GM18873 (cell line): Measurements from ENCODE around the gene VGLL4.

Experiments
- ATAC-seq: cut with Tn5 transposase; IDR thresholded peaks from one replicate; pipeline ENCODE4 v1.9.1; 2021; ENCODE audit warnings: mild to moderate bottlenecking, moderate library complexity, moderate number of reproducible peaks; ENCODE audit not compliant: unreplicated experiment, low FRiP score

The VGLL4 gene

DNA sequence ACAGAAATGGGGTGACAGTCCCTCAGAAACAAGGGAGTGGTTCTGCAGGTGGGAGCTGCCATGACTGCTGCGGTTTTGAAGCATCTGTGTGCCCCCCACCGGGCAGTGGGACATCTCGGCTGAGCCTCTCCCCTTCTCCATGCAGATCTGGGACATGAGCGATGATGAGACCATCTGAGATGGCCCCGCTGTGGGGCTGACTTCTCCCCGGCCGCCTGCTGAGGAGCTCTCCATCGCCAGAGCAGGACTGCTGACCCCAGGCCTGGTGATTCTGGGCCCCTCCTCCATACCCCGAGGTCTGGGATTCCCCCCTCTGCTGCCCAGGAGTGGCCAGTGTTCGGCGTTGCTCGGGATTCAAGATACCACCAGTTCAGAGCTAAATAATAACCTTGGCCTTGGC lies 89.0 kb downstream of the VGLL4 start:
- no peak for ATAC-seq

DNA sequence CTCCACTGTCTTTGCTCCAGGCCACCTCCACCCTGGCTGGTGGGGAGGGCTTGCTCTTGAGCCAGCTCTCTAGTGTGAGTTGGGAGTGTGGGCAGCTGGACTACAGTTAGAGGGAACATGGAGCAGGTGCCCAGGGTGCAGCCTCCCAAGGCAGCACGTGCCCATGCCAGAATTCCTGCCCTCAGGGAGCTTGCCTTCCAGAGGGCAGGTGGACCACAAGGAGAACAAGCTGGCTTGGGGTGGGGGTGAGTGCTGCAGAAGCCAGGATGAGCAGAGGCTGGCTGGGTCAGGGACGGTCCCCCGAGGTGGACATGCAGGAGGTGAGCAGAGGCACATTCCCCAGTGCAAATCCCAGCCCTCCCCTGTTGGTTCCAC lies 89.5 kb downstream of the VGLL4 start:
- no peak for ATAC-seq

DNA sequence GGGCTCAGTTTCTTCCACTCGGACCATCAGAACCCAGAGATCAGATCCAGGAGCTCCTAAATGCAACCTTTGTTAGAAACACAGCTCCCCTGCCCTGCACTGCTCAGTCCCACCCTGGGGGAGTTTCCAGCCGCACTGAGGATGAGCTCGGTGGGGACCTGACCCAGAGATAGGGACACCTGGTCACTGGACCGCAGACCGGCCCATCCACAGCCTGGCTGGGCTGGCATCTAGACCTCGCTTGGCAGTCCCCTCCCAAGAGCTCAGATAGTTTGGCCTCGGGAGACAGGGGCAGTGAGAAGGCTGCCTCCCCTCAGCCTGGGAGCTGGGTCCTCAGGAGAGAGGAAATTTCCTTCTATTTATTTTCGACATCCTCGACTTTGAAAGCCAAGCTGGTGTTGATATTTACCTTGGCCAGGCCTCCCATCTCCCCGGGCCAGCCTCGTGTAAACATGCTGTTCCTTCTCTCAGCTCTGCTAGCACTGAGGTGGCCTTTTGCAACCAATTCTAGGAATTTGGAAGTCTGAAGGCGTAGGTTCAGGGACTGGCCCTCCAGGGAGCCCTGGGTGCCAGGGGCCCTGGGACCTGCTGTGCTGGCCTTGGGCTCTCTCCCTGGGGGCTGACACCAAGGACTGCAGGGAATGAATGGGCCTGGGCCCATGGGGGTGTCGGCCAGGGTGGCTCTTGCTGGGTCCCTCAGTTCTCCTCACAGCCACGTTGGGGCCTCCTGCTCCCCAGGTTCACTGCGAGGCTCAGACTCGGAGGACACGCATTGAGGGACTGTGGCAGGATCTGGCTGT lies 90.1 kb downstream of the VGLL4 start:
- ATAC-seq, result no peak

DNA sequence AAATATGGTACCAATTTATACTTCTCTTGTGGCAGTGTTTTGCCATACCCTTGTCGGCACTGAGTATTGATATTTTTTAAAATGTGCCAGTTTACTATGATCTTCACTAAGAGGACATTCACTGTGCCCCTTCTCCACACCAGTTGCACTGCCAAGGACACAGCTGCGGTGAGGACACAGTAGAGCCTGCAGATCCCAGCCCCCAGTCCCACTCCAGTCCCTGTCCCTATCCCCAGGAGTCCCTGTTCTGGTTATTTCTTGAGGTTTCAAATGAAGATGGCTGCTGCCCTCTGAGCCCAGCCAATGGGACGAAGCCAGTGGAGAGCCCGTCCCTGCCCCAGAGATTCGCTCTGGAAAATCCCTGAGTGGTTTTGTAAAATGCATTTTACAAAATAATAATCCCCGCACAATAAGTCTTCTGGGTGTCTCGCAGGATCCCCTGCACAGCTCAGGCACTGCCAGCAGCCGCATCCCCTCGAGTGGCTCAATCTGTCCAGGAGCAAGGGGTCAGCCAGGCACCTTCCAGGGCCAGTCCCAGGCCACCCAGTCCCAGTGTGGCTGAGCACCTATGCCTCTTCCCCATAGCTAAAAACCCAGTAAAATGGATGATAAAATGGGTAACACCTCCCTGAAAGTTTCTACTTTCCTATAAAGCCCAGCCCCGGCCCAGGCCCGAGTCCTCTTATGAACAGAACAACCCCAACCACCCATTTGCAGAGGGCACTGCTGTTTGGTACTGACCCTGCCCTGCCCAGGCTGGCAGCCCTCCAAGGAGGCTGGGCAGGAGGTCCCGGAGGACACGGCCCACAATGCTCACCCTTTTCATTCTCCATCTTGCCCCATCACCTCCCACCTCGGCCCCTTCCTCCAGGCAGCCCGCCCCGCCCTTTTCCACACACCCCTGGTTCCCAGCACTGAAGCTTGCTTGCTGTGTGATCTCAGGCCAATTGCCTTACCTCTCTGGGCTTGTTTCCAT lies 91.1 kb downstream of the VGLL4 start:
- ATAC-seq, result no peak

DNA sequence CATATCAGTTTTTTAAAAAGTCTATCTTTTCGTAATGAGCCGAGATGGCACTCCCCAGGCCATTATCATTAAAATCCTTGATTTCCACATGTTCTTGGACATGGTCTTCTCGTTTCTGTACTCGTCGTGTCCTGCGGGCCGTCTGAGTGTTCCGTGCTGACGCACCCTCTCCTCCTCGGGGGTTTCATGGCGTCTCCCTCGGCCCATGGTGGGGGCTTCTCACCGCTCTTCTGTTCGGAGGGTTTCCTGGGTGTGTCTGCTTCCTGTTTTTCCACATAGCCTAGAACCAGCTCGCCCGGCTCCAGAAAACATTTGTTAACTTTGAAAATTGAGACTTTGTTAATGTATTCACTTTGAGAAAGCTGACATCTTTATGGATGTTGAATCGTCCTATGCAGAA lies 92.7 kb downstream of the VGLL4 start:
- ATAC-seq, result no peak

DNA sequence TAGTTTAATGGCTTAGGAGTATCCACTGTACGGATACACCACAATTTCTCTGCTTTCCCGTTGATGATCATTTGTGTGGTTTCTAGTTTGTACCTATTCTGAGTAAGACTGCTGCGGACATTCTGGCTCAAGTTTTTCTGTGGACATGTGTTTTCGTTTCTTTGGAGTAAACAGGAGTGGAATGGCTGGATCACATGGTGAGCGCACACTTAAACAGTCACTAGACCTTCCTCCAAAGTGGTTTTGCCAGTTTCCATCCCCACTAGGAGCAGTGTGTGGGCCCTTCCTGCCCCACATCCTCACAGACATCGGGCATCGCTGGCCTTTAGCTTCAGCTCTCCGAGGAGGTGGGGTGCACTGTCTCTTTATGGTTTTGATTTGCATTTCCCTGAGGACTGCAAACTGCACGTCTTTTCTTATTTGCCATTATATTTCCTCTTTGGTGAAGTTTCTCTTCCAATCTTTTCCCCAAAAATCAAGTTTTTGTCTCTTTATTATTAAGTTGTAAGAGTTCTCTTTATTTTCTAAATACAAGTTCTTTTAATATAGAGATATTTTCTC lies 94.1 kb downstream of the VGLL4 start:
- no peak for ATAC-seq

DNA sequence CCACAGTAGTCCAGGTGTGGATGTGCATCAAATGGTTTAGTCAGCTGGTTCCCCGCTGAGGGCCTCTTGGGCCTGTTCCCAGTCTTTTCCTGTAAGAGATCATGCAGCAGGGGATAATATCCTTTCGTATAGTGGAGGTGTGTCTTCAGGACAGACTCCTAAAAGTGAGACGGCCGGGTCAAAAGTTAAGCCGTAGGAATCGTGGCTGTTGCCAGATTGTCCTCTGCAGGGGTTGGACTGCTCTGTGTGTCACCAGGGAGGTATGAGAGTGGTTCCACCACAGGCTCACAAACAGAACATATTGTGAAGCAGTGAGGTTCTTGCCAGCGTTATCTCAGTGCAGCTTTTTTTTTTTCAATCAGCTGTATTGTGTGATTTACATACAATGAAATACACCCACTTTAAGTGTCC lies 95.0 kb downstream of the VGLL4 start:
- no peak for ATAC-seq

DNA sequence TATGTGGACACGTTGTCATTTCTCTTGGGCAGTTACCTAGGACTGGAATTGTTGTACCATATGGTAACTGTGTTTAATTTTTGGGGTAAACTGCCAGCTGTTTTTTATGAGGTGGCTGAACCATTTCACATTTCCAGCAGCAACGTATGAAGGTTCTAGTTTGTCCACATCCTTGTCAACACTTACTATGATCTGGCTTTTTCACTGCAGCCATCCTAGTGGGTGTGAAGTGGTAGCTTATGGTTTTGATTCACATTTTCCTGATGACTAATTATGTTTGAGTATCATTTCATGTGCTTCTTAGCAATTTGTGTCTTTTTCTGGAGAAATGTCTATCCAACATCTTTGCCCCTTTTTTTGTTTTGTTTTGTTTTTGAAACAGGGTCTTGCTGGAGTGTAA lies 96.2 kb downstream of the VGLL4 start:
- no peak for ATAC-seq

DNA sequence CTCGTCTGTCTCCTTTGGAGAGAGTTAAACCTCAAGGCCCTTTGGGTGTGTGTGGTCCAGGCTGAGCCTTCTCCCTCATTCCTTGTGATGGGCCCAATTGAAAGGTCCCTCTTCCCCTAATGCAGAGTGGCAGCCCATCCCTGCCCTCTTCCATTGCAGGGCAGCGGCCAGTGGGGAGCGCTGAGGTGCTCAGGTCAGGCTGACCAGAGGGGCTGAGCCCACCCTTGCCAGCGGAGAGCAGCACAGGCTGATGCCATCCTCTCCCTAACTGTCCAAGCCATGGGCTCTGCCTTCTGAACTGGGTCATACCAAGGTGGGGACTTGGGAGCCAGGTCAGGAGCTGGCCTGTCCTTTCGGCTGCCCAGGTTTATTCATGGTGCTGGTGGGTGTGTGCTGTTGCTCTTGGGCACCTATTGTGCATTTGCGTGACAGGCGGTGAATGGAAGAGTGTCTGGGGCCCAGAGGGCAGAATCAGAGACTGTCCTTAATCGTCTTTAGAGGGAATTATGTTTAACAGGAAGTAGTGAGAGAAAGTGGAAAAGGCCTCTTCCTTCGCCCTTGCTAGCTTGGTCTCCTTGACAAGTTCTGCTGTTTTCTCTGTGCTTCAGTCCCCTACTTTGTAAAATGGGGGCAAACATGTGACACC lies 96.9 kb downstream of the VGLL4 start:
- ATAC-seq, result no peak

DNA sequence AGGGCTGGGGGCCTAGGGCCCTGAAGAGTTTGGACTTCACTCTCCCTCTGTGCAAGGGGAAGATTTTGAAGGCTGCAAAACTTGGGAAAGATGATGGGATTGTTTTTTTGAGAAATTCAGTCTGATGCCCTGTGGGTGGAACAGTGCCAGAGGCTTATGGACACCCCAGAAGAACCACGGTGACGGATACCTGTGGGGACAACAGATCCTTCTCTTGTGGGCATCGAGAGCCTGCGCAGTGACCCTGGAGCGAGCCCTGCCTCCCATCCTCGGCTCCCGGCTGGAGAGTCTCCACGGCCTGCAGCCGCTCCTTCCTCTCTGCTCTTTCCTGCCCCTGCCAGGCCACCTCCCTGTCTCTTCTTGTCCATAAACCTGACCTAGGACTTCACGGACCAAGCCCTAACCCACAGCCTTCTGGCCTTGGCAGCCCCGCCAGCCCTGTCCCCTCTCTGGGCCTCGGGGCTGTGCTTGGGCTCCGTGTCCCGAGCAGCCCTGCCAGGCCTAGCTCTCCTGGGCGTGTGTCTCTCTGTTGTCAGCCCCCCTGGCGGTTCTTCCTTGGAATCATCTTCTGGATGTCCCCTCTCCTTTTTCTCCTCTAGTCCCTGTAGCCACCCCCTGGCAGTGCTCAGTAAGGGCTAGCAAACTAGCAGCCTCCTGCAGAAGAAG lies 98.4 kb downstream of the VGLL4 start:
- ATAC-seq, result no peak

DNA sequence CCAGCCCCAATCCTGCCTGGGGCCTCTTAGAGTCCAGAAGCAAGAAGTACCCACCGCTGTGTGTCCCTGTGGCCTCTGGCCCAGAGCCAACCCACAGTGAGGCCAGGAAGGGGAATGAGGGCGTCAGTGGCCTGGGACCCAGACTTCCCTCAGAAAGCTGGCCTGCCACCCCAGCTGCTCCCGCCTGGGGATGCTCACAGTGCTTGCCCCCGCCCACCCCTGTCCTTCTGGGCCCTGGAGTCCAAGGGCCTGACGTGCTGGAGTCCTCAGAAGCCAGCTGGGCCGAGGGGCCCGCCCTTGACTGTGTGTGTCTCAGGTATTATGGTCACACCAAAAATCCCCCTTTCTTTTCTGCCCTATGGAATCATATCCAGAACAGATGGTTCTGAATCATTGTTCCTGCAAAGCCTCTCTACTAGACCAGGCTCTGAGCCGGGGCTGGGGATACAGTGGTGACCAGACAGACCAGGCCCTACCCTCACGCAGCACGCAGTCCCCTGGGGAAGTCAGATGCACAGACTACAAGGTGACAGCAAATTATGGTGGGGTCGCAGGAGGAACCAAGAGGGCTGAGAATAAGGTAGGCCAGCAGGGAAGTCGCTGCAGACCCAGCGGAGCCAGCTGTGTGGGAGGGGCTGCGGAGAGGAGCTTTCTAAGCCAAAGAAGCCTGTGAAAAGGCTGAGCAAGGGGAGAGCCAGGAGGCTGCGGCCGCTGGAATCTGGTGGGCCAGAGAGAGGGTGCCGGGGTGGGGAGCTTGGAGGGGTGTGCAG lies 99.1 kb downstream of the VGLL4 start:
- ATAC-seq, result no peak

DNA sequence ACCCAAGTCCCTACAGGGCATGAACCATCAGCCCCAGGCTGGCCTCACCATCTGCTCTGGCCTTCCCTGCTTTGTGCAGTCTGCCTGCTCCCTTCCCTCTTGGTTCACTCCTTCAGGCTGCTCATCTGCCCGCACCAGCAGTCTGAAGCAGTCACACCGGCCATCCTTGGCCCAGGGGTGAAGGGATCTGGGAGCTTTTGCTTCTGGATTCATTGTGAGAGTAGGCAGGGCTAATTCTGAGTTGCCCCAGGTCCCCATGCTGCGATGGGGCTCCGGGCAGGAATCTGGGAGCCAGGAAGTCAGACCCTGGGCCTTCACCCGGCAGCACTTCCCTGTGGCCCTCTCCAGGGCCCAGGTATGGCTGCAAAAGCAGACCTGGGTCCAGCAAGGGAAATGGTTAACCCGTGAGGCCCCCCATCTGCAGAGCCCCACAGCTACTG lies 99.7 kb downstream of the VGLL4 start:
- ATAC-seq, result no peak

DNA sequence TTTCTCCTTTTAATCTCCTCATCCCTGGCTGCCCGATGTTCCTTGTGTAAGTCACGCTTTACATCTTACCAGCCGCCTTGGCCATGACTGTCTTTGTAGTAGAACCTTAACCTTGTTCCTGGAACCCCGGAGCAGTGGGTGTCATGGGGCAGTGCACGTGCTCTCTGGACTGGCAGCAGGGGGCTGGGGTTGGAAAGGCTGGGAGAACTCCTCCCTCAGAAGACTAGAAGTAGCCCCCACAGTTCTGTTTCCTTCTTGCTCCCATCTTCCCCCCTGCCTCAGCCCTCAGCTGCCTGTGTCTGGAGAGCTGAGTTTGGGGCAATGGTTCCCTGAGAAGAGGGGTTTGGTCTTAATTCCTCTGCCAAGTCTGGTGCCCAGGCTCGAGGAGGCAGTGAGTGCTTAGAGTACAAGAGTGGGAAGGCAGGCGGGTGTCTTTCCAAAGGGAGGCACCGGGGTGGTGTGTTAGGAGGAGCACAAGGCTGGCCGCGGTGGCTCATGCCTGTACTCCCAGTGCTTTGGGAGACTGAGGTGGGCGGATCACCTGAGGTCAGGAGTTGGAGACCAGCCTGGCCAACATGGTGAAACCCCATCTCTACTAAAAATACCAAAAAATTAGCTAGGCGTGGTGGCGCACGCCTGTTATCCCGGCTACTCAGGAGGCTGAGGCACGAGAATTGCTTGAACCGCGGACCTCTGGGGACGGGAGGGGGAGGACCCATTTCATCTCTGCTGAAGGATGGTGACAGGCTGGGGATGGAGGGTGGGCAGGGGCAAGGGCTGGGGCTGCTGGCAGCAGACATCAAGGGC lies 100.4 kb downstream of the VGLL4 start:
- ATAC-seq, result no peak

DNA sequence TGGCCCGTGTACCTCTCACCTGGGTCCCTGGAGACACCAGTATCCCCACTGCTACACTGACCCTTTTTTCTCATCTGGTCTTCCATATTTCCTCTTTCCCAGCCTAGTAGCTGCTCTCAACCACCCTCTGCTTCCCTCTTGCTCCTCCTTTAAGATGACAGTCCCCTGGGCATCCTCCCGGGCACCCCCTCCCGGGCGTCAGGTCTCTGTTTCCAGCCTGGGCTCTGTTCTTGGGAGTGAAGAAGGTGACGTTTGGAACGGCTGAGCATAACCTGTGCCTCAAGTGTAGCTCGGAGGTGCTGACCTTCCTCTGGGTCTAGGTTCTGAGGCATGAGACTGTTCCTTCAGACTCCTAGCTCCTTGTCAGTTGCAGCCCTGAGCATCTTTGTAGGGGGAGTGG lies 101.2 kb downstream of the VGLL4 start:
- ATAC-seq, result no peak

DNA sequence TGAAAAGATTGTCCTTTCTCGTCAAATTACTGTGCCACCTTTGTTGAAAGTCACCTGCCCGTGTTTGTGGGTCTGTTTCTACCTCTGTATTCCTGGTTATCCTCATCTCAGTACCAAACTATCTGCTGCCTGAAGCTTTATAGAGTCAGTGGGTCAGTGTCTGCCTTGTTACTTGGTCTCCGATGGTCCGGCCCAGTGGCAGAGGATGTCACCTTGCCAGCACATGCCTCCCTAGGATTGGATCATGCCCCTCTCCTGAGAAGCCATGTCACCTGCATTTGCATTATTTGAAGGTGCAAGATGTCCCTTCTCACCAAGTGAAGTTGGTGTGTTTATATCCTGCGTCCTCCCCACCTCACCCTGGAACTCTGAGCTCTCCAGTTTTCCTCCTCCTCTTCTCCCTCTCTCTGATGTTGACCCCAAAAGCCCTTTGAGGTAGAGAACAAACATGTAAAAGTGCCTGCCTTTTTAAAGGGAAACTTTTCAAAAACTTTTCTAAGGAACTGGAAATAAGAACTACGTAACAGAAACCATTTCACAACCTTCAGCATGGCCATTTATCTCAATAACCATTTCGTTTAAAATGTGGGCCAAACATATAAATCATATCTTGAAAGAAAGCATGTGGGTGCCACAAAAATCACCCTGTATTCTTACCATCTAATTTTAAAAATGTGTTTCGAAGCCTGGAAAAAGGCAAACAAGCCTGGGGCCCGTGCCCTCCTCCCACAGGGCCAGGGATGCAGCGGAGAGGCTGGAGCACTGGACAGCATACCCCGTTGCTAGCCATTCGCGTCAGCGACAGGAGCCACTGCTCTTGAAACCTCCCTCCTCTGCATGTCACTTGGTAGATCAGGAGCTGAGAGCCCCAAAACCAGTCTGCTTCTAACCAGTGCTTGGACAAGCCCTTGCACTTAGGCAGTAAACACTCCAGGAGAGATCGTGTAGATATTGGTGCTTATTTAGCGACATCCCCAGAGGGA lies 102.1 kb downstream of the VGLL4 start:
- no peak for ATAC-seq

DNA sequence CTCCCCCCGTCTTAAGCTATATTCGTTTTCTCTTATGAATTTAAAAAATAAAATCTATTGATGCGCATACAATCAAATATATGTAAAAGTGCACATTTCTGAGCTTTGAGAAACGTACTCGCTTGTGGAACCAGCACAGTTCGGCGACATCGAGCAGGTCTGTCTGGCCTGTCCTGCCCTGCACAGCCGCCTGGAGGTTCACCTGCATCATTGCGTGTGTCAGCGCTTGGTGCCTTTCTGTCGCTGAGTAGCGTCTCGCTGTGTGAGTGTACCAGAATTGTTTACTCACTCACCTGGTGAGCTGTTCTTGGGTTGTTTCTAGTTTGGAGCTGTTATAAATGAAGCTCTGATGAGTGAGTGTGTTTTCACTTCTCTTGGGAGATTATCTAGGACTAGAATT lies 104.0 kb downstream of the VGLL4 start:
- no peak for ATAC-seq

DNA sequence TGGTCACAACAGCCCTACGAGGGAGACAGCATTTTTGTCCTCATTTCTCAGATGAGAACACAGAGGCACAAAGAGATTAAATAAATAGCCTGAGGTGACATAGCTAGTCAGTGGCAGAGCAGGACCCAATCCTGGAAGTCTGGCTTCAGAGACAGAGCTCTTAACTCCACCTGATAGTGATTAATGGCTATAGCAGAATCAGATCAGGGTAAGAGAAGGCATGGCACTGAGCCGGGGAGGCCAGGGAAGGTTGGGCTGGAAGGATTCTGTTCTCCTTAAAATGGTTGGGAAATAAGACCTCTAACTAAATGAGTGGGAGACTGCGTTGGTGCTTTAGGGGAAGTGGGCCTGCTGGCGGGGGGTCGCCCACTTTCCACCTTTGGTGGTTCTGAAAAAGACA lies 104.5 kb downstream of the VGLL4 start:
- ATAC-seq, result no peak

DNA sequence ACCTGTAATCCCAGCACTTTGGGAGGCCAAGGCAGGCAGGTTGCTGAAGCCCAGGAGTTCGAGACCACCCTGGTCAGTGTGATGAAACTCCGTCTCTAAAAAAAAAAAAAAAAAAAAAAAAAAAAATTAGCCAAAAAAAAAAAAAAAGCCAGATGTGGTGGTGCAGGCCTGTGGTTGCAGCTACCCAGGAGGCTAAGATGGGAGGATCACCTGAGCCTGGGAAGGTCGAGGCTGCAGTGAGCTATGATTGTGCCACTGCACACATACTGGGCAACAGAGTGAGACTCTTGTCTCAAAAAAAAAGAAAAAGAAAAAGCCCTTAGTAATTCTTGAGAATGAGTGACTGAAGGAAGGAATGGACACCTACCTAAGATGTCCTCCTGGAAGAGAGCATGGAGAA lies 105.1 kb downstream of the VGLL4 start:
- no peak for ATAC-seq
